ENCODE measurements around the gene NEK9.

The NEK9 gene

DNA sequence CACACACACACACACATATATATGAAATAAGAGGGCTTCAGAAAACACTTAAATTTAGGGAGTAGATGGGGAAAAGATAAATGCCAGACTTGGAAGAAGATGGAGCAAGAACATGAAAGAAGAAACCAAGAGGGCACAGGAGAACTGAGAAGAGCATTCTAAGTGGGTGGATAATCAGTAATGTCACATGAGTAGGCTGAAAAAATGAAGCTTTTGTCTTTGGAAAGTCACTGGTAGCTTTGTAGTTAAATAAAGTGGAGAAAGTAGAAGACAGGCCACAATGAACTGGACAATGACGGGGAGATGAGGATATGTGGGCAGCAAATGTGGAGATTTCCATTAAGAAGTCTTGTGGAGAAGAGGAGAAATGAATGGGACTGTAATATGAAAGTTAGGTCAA is 59.6 kb downstream of the NEK9 start:
- no peak for DNase-seq (ENCODE audit: low spot score)

DNA sequence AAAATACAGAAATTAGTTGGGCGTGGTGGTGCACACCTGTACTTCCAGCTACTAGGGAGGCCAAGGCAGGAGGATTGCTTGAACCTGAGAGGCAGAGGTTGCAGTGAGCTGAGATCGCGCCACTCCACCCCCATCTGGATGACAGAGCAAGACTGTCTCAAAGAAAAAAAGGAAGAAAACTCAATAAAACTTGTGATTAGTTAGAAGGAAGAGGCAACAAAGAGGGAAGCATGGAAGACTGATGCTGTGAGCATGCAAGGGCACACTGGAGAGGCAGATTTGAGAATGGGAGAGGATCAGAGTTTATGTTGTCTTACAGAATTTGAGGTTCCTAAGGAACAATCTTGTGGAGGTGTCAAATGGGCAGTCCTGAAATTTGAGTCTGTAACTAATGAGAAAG is 60.2 kb downstream of the NEK9 start:
- no peak for DNase-seq (ENCODE audit: low spot score)

DNA sequence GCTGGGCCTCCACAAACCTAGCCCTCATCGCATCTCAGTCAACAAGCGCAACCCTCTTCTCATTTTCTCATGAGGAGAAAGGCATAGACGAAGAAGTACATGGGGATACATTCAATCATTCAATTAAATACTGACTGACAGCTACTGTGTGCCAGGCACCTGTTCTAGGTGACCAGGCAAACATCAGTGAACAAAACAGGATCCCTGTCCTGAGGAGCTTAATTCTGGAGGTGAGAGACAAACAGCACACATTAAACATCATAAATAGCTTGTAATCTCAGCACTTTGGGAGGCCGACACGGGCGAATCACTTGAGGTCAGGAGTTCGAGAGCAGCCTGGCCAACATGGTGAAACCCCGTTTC is 62.7 kb downstream of the NEK9 start:
- DNase-seq (ENCODE audit: low spot score): no peak

DNA sequence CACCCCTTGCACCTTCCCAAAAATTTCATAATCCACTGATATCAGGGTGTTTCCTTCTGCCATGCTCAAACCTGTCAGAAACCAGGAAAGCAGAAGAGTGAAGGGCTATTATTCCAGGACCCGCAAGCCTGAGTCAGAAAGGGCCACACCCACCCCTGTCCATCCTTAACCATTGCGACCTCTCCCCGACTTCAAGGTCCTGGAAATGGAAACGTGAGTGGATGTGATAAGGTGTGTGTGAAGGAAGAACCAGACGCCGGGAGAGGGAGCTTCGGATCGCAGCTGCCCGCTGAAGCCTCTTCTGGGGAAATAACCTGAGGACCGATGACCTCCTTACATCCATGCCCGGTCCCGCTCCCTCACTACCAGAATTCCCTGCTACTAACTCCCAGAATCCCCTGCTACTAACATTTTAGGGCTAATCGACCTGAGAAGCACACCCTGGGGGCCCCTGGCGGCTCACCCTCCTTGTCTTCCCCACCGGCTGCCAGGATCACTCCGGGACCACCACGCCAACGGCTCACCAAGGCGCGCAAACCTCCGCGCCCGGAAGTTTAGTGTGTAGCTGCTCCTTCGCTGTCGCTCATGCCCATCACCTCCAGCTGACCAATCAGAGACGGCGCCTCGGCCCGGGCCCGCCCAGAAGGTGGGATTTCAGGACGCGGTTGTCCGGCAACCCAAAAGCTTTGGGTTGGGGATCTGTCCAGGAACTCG is 63.2 kb downstream of the NEK9 start, which contains the start of gene ACYP1:
Gene ACYP1, minus strand, starts transcription at position 534 of the 714 bp plus-strand sequence. Its CDS starts 471 bp downstream, at position 63.
- DNase-seq (ENCODE audit: low spot score): peak; percentile 96

DNA sequence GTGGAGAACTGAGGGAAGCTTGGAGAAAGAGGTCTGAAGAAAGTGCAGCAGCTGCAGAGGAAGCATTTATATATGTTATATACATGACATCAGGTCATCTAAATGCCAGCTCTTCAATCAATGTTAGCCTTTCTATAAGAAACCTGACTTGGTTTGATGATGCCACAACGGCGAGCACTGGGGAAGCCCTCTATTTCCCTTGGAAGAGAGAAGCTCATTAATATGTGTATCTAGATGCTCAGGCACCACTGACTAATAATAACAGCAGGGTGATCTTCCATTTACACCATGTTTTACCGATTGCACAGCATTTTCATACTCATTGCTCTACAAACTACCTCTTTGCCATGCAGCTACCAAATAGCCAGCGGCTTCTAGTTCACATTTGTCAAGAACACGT is 63.8 kb downstream of the NEK9 start:
- no peak for DNase-seq (ENCODE audit: low spot score)

DNA sequence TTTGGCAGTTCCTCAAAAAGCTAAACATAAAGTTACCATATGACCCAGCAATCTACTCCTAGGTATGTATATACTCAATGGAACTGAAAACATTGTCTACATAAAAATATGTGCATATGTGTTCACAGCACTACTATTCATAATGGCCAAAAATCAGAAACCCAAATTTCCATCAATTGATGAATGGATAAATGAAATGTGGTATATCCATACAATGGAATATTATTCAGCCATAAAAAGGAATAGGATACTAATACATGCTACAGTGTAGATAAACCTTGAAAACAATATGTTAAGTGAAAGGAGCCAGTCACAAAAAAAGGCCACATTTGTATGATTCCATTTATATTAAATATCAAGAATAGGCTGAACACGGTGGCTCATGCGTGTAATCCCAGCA is 66.4 kb downstream of the NEK9 start:
- DNase-seq (ENCODE audit: low spot score): no peak

DNA sequence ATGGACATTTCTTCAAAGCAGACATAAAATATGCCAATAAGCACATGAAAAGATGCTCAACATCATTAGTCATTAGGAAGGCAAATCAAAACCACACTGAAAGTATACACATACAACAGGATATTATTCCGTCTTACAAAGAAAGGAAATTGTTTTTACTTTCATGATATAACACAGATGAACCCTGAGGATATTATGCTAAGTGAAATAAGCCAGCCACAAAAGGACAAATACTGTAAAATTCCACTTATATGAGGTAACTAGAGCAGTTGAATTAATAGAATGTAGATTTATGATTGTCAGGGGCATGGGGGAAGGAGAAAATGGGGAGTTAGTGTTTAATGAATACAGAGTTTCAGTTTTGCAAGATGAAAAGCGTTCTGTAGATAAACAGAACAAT is 67.2 kb downstream of the NEK9 start:
- no peak for DNase-seq (ENCODE audit: low spot score)

DNA sequence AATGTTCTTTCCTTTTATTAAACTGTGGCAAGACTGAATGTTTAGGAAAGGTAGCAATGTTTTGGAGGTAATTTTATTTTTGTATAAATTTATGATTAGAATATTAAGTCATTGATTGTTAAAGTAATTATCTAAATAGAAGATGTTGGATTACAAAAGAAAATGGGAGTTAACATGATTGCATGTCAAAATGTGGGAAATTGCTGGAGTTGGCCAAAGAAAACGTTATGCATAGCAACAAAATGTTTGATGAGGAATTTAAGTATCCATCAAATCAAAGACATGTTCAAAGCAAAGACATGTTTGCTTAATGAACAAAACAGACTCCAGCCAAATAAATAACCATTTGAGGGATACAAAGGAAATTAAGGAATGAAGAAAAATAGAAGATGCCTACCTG is 72.4 kb downstream of the NEK9 start:
- no peak for DNase-seq (ENCODE audit: low spot score)

DNA sequence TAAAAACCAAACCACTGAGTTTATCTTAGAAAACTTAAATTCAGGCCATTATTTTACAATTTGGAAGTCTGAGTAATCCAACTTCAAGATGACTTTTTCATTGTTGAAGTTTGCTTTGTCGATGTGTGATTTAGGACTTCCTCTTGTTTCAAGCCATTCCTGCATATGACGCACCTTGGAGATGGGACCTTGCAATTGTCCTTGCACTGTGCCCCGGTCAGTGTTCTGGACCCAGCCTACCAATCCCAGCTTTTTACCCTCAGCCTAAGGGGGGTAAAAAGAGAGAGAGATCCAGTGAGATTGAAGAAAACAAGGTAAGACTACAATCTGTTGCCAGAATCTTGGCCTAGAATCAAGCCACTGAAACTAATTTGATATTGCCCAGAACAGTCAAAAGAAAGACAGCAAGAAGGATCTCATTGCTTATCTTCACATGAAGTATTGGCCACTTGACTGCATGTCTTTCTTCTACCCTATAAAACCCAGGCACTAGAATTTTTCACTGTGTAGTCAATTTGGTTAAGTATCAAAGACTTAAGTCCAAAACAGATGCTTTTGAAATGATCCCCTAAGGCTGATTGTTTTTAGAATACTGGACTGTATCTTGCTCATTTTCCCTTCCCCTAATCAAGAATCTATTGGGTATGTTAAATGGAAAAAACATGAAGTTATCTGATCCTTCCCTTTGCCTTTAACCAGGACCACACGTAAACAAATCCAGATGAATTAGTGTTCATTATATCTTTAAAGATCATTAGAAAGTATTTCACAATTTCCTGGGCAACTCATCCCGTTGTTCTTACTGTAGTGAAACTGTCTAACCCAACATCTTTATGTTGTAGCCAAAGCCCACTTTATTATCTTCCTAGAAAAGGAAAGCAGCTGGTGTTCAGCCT is 73.2 kb downstream of the NEK9 start:
- DNase-seq (ENCODE audit: low spot score): no peak

DNA sequence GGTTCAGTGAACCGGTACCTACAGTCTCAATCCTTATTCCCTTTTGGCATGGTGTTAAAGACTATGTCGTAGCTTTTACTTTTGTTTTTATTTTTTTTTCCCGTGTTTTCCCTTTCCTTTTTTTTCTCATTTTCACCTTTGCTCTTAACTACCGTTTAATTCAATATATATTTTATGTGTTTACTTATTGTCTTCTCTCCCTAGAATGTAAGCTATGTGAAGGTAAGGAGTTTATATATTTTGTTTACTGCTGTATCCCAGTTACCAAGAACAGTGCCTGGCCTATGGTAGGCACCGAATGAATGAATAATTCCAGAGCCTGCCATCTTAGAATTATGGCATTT is 75.3 kb downstream of the NEK9 start:
- no peak for DNase-seq (ENCODE audit: low spot score)

DNA sequence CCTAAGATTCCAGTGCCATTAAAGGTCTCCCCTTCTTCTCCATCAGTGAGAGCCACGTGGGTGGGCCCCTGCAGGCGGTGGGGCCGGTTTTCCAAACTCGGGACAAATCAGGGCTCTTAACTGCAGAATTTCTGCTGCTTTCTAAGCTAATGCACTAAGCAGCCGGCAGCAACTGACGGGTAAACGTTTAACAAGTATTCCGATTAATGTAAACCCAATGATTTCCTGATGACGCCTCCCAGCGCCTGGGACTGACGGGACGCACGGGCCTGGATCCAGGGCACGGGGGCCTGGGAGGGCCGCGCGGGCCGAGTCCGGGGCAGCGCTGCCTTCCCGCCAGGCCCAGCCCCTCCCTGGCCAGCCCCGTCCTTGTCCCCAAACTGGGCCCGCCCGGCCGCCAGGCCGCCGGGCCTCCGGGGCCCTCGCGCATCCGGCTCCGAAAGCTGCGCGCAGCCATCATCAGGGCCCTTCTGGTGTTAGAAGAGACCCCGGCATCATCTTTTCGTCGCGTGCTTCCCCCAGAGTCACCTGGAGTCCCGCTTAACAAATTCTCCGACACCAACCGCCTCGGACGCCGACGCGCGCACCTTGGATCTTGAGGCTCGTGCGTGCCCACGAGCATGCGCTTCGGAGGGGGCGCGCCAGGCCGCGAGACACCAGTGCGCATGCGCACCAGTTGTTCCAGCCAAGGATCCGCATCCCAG is 75.8 kb downstream of the NEK9 start, which contains the start of gene MLH3:
Gene MLH3, minus strand, starts transcription at position 616 of the 704 bp plus-strand sequence. CDS start 1,812 bp downstream, outside the sequence.
- peak; percentile 97 for DNase-seq (ENCODE audit: low spot score)

DNA sequence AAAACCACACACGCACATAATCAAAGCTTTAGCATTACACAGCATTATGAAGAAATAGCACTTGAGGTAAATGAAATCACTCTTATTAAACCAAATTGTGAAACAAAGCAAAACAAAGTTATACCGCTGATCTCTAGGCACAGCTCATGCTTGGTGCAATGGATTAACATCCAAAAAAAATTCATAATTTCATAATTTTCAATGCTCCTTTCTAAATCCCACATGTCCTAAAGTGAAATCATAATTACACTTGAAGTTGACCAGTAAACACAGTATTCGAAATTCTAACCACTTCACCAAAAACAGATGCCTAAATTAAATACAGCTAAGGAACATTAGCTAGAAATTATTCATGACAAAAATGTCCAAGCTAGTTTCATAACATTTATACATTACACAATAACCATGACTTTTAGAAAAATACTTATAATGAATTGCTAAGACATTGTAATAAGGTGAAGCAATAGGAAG is 77.1 kb downstream of the NEK9 start:
- peak; percentile 48 for DNase-seq (ENCODE audit: low spot score)

DNA sequence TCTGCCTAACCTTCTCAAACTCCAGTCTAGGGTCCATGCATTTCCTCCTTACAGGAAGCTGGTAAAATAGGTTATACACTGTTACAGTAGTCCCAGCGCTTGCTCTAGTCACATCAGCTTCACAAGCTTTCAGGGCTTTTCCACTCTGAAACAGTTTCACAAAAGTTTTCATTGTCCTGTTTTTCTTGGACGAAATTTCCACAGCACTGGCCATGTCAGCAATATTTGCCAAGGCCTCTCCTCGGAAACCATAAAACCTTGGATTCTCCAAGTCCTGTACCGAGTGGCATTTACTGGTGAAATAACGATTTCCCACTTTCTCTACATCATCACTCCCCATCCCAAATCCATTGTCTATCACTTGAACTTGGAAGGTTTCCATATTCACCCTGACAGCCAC is 77.7 kb downstream of the NEK9 start:
- no peak for DNase-seq (ENCODE audit: low spot score)

DNA sequence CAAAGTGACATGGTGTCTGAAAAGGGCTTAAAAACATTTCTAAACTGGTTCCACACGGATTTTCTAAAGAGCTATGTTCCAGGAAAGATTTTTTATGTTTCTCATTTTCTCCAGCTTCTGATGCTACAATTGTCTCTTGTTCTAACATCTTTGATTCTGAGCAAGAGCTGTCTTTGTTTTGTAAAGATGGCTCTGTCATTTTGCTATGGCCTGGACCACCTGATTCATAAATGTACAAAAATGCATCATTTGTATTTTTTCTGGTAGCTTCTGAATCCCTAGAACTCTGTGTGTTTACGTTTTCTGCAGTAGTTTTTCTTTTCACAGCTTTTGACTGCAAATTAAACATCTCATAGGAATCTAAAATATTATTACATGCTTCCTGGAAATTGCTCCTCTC is 78.7 kb downstream of the NEK9 start:
- no peak for DNase-seq (ENCODE audit: low spot score)

DNA sequence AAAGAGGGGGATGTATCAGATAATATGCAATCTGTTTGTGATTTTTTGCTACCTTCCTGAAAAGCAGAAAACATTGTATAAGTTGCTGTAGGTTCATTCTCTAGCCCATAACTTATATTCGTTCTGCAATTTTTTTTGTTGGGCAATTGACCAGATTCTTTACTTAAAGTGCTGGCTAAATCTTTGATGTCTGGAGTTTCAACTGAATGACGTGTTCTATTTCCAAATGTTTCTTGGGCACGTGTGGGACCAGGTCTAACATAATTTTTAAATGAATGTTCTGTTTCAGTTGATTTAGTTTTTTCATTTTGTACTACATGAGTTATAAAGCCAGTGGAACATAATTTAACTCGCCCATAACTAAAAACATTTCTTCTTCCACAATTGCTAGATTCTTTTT is 79.3 kb downstream of the NEK9 start:
- DNase-seq (ENCODE audit: low spot score): no peak

DNA sequence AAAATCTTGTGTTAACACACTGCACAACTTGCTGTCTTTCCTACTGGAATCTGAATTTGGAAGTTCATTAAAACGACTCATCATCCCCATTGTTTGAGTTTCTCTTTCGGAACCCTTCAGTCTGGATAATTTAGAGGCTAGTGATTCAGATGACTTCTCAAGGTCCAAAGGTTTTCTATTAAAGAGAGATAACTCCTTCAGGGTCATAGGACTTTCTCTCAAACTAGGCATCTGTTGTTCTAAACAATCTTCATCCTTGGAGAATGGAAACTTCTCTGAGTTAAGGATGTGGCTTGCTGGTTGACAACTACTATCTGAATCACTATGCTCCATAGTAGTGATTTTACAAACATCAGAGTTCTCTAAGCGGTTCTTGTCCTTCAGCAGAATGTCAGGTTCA is 79.9 kb downstream of the NEK9 start:
- no peak for DNase-seq (ENCODE audit: low spot score)

DNA sequence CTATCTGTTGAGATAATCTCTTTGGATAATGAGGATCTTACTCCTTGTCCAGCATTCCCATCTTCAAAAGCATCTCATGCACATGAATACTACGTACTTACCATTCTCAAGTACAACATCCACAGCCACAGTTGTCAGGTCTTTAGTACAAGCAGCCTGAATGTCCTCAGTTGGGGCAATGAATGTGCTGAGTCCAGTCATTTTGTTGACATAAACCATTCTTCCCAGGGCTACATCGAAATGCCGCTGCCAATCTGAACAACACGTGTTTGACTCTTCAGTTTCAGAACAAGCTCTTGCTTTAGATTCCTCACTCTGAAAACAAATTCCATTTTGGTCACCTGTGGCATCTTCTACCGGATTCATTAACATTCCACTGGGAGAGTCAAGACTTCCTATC is 80.6 kb downstream of the NEK9 start:
- no peak for DNase-seq (ENCODE audit: low spot score)

DNA sequence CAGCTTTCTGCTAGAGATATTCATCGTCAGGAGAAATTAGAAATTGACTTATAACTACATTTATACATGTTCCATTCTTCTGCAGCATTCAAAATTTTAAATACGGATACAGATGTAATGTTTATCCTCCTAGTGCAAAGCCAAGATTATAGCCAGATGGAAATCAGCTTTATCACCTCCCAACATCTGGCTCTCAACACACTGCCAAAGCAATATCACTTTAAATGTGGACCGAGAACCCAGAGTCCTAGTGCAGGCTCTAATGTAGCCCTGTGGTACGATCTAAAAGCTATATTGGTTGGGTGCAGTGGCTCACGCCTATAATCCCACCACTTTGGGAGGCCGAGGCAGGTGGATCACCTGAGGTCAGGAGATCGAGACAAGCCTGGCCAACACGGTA is 82.1 kb downstream of the NEK9 start:
- no peak for DNase-seq (ENCODE audit: low spot score)

DNA sequence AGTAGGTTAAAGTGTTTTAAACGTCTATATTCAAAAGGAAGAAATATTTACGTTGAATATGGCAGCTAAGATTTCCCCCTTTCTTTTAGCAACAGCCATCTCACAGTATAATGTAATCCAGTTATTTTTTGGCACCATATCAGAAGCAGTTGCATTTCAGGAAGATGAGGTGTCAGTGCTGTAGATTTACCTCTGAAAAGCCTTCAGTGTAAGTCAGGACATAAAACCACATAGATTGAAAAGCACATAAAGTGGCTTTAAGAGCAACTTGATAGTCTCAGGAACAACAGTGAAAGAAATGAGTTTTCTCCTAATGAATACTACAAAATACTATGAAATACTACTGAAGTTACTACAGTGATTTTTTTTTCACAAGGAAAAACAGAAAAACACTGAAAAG is 82.5 kb downstream of the NEK9 start:
- DNase-seq (ENCODE audit: low spot score): peak; percentile 31

DNA sequence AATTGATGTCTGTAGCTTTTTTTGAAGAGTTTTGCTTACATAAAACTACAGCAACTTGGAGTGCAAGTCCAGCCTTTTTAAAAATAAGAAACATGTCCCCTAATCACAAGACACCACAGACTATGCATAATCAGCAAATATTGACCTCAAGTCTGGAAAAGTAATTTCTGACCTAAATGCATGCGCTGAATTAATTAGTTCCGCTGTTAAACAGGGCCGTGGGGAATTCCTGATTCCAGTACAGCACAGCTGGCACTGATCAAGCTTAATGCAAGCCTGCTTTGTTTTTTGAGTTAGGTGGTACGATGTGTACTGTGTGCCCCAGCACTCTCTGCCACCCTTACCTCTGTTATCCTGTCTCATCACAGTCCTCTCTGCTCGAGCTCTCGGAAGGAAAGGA is 84.8 kb downstream of the NEK9 start:
- no peak for DNase-seq (ENCODE audit: low spot score)

DNA sequence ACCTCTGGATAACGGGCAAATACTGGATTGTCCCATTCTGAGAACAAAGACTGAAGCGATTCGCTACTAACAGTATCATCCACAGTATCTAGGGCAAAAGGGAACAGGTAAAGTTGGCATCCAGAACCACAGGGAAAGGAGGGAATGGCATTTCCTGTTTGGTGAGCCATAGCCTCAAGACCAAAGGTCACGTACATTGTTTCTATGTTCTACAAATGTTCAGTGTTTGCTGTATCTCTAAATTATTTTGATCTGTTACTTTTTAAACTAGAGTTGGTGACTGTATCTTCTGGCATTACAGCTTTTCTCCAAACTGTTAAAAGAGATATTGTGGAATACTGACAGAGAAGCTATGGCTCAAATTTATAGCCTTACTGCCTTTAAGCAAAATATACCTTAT is 85.2 kb downstream of the NEK9 start:
- no peak for DNase-seq (ENCODE audit: low spot score)

DNA sequence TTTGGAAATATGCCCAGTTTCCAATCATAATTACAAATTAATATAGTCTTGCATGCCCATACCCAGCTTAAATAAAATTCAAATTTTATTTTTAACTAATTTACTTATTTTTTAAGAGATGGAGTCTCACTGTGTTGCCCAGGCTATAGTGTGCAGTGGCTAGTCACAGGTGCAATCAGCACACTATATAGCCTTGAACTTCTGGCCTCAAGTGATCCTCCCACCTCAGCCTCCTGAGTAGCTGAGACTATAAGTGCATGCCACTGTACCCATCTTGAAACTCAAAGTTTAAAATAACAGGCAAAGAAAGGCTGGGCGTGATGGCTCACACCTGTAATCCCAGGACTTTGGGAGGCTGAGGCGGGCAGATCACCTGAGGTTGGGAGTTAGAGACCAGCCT is 85.9 kb downstream of the NEK9 start:
- no peak for DNase-seq (ENCODE audit: low spot score)

DNA sequence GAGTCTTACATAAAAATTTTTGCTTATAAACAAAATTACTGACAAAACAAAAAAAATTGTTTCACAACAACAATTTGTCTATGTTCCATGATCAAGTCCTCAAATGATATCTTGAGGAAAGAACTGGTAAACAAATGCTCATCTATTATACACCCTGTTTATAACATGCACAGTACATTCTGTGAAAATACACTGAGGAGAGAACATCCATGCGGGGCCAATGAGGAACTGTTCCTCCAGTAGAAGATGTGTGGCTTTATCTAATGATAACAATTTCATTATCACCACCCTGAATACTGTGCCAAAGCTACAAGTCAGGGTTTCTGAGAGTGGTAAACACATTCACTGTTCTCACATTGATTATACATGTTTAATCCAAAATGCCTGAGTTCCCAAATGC is 86.3 kb downstream of the NEK9 start:
- DNase-seq (ENCODE audit: low spot score): no peak

Data from AG20443 (cell line).